ENCODE results near the gene PRR16.

The PRR16 gene

DNA sequence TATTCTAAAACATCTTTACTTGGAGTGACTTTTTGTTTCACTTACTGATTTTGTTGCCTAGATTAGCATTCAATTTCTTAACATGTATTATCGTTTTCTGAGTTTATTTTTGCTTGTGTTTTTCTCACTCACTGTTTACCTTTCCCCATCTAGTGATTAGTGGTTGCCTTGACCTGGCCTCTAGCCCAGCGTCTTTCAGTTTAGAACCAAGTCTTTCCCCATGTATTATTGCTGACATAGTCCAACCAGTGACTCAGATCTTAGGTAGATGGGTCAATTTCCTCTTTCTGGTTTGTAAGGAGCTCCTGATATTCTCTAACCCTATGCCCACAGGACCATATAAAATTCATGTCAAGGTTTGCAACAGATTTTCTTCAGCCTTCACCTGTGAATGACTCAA lies 135.5 kb downstream of the PRR16 start:
- no peak for DNase-seq

DNA sequence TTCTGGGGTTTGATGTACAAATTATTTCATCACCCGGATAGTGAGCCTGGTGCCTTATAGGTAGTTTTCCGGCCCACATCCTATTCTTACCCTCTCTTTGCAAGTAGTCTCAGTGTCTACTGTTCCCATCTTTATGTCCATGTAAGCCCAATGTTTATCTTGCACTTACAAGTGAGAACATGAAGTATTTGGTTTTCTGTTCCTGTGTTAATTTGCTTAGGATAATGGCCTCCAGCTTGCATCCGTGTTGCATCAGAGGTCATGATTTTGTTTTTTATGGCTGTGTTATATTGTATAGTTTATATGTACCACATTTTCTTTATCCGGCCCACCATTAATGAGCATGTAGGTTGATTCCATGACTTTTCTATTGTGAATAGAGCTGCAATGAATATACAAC lies 136.5 kb downstream of the PRR16 start:
- no peak for DNase-seq

DNA sequence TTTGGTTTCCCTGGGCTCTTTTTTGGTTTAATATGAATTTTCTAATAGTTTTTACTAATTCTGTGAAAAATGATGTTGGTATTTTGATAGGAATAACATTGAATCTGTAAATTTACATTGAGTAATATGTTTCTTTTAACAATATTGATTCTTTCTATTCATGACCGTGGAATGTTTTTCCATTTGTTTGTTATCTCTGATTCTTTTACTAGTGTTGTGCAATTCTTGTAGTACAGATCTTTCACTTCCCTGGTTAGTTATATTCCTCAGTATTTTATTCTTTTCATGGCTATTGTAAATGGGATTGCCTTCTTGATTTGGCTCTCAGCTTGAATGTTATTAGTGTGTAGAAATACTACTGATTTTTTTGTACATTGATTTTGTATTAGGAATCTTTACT lies 137.9 kb downstream of the PRR16 start:
- DNase-seq, result no peak

DNA sequence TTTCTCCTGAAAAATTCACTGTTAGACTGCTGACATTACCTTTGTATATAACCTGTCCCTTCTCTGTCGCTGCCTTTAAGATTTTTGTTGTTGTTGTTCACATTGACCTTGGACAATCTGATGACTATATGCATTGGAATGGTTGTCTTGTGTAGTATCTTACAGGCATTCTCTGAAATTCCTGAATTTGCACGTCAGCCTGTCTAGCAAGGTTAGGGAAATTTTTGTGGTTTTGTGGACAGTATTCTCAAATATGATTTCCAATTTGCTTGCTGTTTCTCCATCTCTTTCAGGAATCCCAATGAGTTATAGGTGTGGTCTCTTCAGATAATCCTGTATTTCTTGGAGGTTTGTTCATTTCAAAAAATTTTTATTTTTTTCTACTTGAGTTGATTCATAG lies 140.8 kb downstream of the PRR16 start:
- DNase-seq, result no peak

DNA sequence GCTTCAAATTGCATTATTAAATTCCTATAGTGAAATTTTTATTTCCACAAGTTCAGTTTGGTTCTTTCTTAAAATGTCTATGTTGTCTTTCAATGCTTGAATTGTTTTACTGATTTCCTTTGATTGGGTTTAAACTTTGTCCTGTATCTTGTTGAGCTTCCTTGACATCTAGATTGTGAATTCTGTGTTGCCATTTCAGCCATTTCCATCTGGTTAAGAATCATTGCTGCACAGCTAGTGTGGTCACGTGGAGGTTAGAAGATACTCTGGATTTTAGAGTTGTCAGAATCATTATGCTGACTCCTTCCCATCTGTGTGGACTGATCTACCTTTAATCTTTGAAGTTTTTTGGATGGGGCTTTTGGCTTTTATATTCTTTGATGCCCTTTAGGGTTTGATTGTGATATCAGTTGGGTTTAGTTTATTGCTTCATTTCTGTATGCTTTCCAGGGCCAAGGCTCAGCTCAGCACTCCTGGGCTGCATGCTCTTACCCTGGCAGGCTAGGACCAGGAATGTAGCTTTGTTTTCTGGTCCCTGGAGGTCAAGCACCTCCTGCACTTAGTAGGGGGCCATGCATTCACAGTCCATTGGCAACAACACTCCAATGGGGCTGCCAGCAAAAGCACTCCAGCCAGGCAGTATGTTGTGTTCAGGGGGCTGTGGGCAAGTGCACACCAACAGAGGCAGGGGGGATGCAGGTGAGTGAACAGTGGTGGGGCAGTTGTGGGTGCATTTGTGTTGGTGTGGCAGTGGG lies 141.4 kb downstream of the PRR16 start:
- DNase-seq, result no peak

DNA sequence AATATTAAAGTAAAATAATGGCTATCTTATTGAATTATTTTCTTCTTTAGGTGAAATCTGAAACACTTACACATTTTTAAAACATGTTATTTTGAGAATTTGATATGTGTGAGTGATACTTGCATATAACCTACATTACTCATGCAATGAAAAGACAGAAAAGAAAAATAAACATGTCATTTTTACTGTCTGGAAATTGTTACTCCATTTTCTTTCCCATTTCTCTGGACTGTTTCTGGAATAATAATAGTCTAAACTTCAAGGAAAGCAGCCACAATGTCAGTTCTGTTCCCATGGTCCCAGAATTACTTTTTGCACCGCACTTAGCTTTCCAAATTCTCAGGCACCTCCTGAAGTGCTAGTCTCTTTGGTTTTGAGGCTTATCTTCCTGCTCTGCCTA lies 145.5 kb downstream of the PRR16 start:
- no peak for DNase-seq

DNA sequence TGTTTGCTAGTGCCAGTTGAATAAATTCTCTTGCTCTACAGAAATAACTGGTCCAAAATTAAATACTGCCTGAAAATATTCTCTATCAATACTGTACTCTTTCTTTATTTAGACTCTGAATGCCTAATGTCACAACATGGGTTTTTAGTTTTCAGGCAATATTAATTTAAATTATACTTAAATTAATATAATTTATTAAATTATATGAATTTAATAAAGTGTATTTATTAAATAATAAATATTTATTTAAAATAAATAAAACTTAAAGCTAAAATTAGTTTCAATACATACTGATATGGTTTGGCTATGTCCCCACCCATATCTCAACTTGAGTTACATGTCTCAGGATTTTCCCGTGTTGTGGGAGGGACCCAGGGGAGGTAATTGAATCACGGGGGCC lies 146.0 kb downstream of the PRR16 start:
- no peak for DNase-seq

DNA sequence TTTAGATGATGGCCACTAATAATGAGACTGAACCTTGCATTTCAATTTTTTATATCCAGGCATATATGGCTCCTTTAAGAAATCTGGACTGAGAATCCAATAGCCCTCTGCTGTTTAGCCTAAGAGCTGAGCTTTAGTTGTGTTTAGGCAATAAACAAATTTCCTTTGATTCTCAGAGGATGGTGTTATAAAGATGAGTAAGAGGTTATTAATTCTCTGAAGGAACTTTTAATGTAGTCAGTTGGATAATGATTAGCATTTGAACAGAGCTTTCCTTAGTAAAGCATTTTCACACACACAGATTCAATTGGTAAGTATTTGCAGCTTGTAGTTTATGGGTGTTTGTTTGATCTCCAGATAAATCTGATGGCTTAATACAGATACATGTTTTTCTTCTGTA lies 149.6 kb downstream of the PRR16 start:
- DNase-seq, result no peak

DNA sequence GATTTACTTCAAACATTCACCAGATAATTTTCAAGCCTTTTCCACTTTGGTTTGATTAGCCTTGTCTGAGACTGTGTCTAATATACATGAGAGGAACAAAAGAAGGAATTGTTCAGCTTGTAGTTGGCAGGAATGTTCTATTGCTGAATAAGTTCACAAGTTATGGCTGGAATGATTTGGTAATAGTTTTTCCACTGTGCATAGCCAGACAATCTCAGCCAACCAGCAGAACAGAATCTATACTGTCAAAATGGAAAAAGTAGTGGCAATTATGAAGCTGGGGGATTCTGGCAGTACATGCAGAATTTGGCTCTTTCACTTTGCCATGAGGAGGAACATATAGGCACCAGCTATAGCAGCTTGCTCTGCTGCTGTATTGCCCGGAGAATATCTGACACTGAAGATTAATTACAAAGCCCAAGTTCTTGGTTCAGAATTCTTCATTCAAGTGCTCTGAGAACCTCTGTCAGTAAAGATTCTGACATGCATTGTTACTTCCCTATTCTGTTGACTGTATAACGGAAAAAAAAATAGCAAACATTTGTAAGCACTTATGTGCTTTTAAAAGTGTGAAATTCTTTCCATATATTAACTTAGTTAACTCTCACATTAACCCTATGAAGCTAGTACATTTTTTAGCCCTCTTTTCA lies 150.6 kb downstream of the PRR16 start:
- DNase-seq, result no peak

DNA sequence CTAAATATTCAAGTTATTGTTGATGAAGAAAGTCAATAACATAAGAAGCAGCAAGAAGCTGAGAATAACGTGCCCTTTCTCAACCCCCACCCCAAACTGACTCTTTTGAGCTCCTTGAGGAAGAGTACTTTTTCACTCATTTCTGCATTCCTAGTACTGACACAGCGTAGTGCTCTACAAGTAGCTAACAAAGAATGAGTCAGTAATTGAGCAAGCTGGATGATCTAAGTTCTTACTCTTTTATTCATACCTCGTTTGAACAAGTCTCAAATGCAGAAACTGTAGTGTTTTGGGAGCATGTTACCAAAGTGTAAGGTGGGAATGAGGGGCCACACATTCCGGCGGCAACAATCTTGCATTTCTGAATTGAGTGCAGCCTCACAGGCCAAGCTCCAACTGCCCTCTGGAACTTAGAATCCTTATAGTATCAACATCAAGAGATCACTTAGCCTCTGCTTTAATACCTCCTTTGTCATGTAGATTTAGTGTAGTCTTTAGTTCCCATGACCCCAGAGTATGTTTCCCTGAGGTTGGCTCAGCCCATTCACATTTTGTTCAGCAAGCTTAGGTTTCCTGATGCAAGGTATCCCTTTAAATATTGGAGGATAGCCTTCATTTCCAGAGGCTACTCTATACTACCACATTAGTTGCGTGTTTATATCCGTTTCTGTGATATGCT lies 152.0 kb downstream of the PRR16 start:
- no peak for DNase-seq

DNA sequence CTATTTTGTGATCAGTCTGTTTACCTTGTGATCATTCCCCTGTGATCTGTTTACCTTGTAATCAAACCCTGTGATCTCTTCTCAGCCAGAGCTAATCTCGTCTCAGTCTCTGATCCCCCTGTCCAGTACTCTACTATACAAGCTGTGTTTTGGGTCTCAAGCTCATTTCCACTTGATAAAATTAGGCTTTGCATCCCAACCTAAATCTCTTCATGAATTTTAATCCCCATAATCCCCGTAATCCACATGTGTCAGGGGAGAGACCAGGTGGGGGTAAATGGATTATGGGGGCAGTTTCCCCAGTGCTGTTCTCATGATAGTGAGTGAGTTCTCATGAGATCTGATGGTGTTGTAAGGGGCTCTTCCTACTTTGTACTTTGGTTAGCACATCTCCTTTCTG lies 157.2 kb downstream of the PRR16 start:
- no peak for DNase-seq

DNA sequence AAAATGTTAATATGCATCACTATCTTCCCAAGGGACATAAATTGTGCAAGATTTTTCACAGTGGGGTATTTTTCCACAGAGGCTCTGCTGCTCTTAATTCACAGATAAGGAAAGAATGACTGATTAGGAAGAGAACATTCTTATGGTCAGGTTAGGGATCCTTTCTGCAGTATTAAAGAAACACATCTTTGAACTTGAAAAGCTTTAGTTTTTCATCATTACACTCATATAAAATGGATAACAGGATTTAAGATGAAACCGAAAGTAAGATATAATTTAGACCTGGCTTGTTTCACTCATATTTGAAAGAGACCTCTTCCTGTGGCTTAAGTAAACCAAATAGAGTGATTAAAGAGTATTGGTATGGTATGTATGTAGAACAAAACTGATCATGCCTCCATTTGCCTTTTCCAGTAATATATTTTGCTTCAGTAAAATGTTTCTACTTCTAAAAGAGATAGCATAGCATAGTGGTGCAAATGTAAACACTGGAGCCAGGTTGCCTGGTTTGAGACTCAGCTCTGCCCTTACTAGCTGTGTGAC lies 160.0 kb downstream of the PRR16 start:
- no peak for DNase-seq

DNA sequence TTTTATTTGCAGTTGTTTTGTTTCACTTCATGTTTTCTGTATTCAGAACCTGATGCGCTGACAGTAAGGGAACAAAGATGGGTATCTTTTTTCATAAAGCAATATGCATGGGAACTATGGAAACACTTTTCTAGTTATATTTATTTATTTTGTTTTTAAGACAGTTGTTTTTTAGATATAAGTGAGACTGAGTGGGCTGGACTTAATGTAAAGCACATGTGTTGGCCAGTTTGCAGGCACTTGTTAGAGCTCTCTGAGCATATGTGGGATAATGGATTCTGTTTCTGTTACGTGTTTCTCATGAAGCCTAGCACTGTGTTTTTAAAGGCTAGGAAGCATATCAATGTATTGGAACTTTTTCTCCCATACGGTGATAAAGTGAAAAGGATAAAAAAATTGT lies 164.1 kb downstream of the PRR16 start:
- no peak for DNase-seq

DNA sequence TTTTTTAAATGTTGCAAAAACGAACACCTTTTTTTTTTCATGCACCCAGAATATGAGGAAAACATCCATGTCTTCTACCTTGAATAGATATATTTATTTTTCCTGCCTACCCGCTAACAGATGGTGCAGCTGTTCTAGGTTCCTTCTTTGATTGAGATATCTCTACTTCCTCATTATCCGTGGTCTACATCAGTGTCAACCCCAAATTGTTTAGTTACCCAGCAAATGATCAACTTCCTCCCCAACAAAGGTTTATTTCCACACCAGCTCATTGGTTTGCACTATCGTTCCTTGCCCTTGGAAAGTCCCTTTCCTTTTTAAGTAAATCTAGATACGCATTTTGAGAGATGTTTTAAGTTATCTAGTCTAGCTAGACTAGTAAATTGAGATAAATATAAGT lies 166.4 kb downstream of the PRR16 start:
- no peak for DNase-seq

DNA sequence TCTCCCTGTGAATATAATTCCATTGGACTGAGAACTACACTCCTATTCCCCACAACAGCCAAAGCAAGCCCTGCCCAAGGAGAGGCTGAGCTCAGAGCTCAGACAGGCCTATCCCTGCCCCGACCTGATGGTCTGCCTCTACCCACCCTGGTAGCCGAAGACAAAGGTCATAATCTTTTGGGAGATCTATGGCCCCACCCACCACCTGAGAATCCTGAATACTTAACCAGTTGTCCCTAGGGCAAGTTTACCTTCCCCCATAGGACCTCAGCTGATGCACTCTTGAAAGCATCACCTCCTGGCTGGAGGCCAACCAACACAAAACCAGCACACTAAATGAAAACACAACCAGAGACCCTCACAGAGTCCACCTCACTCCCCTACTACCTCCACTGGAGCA lies 167.5 kb downstream of the PRR16 start:
- DNase-seq, result no peak

DNA sequence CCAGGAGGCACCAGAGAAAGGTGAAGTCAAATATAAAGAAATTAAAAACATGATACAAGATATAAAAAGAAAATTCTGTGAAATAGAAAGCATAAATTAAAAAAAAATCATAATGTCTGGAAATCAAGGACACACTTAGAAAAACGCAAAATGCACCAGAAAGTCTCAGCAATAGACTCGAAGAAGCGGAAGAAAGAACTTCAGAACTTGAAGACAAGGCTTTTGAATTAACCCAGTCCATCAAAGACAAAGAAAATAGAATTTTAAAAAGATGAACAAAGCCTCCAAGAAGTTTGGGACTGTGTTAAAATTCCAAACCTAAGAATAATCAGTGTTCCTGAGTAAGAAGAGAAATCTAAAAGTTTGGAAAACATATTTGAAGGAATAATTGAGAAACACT lies 168.3 kb downstream of the PRR16 start:
- no peak for DNase-seq

DNA sequence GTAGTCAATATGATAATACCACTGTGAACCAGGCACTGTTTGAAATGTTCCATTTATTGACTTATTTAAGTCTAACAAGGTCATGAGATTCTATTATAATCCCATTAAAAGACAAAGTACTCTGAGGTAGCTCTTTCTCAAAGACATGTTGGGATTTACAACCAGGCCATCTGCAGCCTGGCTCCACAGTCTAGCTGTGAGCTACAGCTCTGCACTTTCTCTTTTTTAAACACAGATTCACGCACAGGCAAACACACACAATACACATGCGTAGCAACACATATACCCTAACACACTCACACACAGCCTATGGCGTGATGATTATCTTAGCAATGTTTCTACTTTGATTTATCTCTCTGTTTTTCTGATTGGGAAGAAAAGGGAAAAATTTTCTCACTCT lies 174.3 kb downstream of the PRR16 start:
- no peak for DNase-seq

DNA sequence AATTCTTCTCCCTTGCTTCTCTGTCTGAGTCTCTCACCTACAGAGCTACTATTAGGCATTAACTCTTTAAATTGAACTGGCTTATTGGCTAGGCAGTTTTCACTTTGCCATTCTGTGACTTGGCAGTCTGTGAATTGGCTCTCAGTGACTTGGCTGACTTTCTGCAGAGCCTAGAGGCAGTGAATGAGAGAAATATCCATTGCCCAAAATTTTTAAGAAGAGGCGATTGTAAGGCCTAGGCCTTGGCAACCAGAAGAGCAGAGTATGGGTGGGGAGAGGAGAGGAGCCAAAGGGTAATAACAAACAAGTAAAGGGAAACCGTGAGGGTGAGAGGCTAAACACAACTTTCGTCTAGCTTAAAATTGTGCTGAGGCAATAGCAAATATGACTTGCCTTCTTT lies 176.7 kb downstream of the PRR16 start:
- no peak for DNase-seq

DNA sequence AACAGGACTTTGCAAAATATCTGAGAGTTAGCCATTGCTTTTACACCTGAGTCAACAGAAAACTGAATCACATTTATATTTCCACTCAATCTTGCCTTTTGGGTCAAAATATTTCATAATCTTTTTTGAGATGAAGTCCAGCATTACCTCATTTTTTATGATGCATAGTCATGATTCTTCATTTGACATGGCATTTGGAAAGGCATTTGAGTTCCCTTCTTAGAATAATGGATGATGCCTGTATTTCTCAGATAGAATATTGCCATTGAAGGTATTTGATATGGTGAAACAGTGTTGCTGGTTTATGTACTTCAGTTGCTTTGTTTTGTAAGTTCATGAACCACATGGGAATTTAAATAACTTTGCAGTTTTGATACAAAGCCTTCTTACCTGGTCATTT lies 180.4 kb downstream of the PRR16 start:
- no peak for DNase-seq

DNA sequence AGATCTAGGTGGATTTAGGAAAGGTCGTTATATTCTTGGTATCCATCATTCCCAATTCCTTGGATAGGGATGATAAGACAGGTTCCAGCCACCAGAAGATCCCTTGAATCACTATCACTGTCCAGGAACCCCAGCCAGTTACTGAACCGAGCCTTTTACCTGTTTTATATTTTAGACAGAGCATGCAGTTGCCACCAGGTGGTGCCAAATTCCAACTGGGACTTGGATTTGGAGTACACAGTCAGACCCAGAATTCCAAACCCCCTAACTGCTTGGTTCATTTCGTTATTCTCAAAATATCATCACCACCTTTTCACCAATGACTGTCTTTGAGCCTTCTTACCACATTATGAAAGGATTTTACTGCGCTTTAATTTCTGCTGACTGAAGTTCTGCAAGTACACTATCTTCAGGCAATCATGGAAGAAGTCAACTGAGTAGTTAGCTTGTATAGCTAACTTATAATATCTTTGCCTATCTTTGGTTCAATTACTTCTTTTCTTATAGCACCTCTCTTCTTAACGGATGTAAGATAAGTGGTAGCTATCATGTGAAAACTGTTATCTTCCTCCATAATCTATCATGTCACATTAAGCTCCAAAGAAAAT lies 191.8 kb downstream of the PRR16 start:
- no peak for DNase-seq

DNA sequence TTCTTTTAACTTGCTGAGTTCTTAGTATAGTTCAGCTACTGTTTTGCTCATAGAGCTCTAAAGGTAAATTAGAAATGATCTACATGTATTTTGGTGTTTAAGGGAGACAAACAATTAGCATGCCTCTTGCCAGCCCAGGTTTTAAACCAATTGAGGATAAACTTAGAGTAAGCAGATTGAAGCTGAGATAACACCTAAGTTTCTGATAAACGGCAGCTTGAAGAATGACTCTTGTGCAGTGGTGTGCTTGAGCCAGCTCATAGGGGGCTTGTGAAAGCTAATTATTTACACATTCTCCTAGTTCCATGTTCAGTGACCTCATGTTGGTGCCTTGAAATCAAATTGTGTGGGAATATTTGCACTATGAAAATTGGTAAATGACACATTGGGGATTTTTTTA lies 193.0 kb downstream of the PRR16 start:
- no peak for DNase-seq

DNA sequence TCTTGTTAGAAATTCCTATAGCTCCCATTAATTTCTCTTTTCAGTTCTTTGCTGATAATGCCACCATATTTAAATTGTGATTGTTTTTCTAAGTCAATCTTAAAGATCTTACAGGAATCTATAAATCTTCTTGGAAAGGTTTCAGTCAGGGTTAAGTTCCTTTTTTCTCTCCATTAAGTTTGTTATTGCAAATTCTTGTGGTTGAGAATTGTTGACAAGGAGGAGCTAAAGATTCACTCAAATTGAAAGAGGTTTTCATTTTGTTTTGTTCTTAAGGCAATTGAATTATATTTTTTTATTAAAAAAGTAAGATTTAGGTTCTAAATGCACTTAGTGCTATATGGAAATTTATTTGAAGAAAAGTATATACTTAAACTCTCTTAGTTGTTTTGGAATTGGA lies 213.4 kb downstream of the PRR16 start:
- DNase-seq, result no peak

DNA sequence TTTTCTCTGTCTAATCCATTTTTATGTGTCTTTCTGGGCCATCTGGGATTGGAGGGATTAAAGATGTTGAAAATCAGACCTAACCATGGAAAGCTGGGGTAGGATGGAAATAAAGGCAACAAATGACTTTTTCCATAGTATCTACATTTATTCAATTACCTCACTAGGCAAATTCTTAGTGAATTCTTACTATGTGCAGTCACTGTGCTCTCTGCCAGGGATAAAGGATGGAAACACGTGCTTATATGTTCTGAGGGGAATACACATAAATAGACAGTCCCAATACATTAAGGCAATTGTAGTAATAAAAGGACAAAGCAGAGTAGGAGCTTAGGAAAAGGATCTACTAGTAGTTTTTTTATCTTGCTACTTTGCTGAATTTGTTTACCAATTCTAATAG lies 214.2 kb downstream of the PRR16 start:
- no peak for DNase-seq

DNA sequence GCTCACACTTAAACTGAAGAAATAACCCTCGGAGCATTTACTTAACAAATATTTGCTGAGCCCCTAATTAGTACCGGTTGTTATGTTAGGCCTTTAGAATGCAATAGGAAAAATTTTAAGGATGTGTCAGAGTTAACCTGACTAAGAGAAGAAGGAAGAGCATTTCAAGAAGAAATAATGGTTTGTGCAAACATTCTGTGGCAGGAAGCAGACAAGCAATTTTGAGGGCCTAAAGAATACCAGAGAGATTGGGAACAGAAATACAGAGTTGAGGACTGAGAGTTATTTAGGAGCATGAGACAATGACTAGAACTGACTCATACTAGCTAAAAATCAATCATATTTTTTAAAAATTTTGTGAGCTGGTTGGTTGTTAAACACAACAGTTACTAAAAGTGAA lies 218.8 kb downstream of the PRR16 start:
- no peak for DNase-seq

Data from CD4-positive, alpha-beta T cell treated with Interleukin-10 for 1 hour (primary cell).